GM18868 (cell line): ENCODE measurements around the gene EPAS1.

Experiments
- ATAC-seq: cut with Tn5 transposase; IDR thresholded peaks from one replicate; pipeline ENCODE4 v1.9.1; 2021; ENCODE audit warnings: mild to moderate bottlenecking, moderate library complexity; ENCODE audit not compliant: unreplicated experiment

EPAS1 gene

DNA sequence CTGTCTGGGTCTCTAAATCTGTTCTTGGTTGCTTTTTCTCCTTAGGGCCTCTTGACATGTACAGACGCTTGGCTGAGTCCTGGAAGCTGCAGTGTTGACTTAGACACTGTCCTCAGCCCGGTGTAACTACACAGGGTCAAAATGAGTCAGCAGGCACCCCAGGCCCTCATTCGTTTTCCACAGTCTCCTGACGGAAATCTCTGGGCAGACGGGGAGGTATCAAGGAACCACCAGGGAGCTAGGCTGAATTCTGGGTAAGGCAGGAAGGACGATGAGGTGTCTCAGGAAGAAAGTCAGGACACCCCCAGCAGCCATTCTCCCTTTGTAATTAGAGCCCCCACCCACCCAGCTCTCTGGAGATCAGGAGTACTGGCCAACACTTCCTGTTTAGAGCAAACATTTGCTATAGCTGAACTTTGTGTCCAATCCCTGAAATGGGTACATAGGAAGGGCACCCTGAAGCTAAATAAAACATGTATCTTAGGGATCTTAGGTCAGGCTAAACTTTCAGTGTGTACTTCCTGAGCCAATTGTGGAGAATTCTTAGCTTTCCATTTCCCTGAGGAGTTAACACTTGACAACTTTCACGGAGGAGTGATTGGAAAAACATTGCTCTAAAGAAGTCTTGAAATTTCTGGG, 23.9 kb upstream of the EPAS1 start:
- ATAC-seq, result no peak

DNA sequence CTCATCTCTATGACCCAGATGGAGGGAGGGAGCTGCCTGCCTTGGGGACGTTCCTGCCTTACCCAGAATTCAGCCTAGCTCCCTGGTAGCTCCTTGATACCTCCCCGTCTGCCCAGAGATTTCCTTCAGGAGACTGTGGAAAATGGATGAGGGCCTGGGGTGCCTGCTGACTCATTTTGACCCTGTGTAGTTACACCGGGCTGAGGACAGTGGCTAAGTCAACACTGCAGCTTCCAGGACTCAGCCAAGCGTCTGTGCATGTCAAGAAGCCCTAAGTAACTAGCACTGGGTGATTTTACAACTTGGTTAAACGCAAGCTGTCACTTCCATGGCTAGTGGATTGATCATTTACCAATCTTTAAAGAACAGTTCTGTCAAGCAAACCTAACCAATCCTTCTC, 23.3 kb upstream of the EPAS1 start:
- no peak for ATAC-seq

DNA sequence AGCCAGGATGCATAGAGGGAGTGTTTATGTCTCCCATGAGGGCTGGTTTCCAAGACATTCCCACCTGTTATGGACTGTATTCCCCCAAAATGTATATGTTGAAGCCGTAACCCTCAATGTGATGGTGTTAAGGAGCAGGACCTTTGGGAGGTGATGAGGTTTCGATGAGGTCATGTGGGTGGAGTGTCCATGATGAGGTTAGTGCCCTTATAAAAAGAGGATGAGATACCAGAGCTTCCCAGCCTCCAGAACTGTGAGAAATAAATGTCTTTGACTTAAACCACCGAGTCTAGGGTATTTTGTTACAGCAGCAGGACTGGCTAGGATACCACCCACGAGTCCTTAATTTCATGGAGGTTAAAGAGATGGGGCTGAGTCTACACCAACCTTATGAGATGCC, 22.6 kb upstream of the EPAS1 start:
- ATAC-seq, result no peak

DNA sequence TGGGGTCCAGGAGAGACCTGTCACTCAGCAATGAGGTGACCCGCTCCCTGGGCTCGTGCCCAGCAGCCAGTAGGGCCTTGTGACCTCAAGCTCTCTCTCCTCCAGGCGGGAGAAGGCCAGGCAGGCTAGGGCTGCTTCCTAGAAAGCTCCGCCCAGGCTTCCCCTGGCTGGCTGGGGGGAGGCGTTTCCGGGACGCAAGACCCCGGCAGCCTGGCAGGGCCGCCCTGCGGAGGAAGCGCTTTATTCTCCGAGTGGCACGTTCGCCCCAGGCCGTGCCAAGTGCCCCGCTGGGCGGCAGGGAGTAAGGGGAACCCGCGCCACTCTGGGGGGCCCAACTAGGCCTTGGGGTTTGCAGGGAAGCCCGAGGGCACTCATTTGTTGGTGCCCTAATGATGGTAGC, 21.2 kb upstream of the EPAS1 start:
- ATAC-seq, result no peak

DNA sequence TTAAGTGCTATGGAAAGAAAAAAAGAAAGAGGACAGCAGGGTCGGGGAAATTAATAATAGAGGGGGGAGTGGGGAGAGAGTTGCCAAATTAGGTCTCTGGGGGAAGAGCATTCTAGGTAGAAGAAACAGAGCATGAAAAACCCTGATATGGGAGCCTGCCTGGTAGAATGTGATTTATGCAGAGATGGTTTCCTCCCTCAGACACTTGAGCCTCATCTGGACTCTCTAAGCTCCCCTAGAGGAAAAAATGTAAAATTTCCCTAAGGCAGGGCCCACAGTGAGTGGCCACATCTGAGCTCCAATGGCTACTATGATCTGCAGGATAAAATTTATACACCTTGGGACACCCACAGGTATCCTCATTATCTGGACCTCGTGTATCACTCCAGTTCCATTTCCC, 20.6 kb upstream of the EPAS1 start:
- no peak for ATAC-seq

DNA sequence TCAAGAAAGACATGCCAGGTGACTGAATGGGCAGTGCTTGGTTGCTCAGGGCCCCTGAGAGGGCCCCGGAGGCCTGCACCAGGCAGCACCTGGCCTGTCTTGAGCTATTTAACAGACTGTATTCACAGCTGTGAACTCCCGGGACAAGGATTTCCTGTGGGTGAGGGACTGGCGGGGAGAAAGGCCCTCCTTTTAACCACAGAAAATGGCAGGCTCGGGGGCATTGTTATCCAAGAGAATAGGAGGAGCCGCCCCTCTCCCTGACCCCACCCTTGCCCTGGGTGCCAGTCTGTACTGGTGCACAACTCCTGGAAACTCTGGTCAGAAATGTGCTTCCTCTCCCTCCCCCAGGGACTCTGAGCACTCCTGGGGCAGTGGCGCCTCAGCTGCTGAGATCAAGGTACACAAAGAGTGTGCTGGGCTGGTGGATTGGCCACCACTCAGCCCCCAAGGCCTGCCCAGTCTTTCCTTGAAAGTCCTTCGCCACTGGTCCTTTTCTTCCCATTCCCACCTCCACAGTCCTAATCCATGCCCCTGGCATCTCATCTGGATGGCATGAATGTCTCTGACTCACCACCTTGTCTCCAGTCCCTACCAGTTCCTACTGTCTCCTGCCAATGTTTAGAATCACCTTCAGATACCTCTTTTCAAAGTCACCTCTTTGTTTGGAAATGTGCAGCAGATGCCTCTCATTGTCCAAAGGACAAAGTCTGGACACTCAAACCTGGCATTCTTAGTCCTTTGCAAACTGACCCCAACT, 19.6 kb upstream of the EPAS1 start:
- ATAC-seq, result no peak

DNA sequence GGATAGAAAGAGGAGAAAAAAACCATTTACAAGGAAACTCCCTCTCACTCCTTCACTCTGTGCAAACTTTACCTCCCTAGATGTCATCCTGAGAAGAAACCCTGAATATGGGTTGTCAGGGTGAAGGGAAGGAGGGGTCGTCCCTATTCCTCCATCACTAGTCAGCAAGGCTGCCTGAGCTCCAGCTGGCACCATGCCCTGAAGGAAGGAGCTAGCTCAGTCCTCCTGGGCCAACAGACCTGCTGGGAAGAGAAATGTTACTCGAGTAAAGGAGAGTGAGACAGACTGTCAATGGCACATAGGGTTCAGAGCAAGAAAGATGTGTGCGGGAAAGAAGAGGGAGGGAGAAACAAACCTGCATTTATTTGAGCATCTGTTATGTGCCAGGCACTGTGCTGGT, 18.3 kb upstream of the EPAS1 start:
- ATAC-seq, result no peak

DNA sequence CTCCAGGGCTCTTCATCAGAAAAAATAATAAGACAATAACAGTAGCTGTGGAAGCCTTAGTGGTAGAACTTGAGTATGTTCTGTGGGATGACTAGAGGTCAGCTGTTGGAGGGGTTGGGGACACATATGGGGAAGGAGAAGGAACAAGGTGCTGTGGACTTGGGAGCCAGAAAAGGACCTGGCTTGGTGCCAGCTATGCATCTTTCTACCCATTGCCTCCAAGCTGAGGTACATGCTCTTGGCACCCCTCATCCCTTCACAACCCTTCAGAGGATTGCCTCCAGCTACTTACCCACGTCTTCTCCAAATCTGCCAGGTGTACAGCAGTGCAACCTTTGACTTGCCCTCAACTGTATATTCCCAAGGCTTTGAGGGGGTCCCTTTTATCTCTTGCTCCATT, 15.3 kb upstream of the EPAS1 start:
- ATAC-seq, result no peak

DNA sequence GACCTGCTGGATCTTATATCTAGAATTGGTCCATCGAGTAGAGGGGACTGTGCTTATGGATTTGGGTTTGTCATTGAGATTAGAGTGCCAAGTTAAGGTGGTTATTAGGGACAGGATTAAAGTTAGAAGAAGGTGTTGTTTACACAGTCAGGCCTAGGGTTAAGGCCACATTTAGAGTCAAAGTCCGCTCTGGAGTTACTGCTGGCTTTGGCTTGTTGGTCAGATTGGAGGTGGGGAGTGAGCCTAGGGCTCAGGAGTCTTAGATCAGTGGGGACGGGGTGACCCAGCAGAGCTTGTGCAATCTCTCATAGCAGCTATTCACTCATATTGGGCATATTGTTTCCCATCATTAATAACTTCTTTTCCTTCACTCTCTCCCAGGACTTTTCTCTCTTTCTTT, 13.5 kb upstream of the EPAS1 start:
- ATAC-seq, result no peak

DNA sequence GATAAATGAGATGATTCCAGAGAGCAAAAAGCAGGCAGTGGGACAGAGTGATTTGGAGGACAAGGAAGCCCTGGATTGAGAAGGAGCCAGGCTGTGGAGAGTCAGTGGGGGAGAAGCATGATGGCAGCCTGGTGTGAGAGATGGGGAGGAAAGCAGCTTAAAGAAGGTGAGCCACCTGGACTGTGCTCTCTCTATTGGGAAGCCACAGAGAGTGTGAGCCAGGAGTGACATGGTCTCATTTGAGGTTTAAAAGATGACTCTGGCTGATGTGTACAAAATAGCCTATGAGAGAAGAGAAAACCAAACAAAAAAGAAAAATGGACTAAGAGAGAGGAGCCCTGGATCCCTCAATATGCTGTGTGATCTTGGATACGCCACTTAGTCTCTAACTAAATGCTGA, 12.9 kb upstream of the EPAS1 start:
- no peak for ATAC-seq

DNA sequence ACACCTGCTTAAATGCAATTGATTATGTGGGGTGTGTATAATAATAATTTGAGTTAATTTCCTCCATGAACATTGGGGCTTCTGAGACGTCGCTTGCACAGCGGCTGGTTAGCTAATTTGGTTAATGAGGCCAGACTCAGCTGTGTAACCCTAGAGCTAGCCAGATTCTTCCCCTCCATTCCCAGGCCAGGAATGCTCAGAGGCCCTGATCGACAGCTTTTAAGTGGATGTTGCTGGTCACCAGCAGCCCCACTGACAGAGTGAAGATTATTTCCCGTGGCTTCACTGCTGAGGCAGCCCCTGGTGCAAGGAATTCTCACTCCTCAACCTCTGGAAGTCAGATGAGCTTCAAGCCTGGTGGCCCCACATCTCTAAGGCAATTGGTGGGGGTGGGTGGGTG, 12.4 kb upstream of the EPAS1 start:
- ATAC-seq, result no peak

DNA sequence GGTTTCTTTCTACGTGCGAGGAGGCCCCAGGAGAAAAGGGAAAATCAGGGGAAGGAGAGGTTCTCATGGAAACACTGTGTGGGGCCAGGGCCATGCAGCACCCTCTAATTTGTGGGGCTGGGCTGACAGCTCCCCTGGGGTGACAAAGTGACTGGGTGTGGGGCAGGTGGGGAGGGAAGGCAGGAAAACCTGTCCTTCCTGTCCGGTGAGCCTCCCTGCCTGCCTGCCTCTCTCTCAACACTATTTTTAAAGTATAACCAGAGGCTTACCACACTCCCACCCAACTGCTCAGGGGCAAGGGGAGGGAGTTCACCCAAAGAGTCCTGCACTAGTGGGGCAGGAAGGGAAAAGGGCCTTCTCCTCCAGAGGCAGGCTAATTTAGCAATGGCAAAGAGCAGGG, 10.5 kb upstream of the EPAS1 start:
- ATAC-seq, result no peak

DNA sequence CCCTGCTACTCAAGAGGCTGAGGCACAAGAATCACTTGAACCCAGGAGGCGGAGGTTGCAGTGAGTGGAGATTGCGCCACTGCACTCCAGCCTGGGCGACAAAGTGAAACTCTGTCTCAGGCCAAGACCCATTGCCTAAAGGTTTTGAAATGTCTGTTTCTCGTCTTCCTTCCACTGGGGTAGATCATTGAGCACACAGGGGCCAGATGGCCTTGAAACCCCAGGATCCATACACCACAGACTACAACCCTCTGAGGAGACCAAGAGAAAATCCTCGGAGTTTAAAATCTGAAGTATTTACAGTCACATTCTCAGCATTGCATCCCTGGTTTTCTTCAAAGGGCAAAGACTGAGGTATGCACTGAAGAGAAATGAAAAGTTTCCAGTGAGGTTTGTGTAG, 7.1 kb upstream of the EPAS1 start:
- no peak for ATAC-seq

DNA sequence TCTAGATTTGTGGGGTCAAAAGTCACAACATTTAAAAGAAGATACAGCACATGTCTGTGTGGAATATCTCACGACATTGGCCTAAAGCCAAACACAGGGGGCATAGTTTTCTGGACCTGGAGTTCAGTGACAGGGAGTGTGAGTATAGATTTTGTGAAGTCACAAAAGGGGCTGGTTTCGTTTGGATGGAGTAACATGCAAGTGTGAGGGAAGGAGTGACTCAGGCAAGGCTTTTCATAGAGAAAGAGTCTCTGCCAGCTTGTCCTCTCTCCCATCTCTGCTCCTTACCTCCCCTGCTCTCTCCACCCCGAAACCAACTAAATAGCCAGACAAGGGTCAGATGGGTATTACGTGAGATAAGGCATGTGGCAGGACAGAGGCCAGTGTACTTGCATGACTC, 3.7 kb upstream of the EPAS1 start:
- no peak for ATAC-seq

DNA sequence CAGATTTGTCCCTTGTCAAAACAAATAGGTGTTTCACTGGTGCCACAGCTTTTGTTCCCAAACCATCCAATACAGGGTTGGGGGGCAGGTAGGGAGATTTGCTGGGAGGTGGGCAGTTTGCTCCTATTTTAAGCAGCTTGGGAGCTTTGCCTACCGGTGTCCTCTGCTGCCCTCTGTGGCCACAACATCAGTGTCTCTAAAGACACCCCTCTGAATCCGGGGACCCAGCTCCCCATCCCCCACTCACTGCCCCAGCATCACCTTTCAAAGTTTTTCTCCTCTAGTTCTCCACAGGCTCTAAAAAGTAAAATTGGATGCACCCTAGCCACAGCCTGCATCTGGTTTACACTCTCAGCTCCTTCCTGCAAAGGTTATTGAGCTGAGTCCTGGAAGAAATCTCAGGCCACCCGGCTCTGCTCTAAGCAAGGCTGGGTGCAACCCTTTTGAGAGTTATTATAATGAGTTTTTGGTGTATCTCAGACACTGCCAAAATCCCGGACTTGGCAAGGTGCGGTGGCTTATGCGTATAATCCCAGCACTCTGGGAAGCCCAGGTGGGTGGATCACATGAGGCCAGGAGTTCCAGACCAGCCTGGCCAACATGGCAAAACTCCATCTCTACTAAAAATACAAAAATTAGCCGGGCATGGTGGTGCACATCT, 2.9 kb upstream of the EPAS1 start:
- no peak for ATAC-seq

DNA sequence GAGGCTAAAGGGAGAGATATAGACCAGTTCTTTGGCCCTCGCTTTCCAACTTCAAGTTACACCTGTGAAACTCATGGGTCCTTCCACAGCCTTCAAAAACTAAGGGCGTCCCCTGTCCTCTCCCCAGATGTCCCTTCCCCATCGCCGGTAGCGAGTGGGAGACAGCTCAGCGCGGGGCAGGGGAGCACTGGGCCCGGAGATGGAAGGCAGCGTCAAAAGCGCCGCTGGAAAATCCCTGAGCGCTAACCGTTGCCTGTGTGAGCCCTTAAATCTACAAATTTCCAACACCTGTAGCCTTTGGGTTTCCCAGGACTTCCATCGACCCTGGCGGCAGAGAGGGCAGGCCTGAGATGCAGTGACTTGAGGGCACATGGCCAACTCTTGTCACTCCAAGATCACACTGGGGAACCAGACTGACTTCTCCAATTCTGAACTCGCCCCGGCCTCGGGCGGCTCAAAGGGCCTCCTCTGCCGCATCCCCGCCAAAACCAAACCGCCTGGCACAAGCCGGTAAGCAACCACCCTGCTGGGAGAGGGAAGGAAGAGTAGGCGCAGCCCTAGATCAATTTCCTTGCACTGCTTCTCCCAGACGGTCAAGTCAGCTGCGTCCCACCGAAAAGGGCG, 879 bp upstream of the EPAS1 start:
- ATAC-seq, result no peak

DNA sequence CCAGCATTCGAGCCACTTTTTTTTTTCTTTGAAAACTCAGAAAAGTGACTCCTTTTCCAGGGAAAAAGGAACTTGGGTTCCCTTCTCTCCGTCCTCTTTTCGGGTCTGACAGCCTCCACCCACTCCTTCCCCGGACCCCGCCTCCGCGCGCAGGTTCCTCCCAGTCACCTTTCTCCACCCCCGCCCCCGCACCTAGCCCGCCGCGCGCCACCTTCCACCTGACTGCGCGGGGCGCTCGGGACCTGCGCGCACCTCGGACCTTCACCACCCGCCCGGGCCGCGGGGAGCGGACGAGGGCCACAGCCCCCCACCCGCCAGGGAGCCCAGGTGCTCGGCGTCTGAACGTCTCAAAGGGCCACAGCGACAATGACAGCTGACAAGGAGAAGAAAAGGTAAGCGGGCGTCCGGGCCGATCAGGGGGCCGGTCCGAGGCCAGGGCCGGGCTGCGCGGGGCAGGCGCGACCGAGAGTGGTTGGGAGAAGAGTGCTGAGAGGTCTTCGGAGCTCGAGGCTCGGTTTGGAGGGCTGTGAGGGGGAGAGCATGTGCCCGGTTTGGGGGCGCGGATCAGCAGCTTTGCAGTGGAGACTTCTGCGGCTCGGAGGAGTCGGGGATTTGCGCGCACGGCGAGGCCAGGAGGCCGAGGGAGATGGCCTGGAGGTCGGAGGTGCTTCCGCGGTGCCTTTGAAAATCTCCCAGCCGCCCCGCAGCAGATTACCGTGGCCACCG, 502 bp downstream of the EPAS1 start:
- peak; percentile 29 for ATAC-seq

DNA sequence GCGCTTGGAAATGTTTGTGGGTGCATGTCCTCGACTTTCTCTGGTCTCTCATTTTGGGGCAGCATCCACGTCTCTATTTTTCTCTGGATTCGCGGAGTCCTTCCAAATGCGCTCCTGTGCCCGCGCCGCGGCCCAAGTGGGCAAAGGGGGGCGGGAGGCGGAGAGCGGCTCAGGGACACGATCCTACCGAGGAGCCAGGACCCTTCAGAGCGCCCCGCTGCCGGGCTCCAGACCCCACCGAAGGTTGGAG, 990 bp downstream of the EPAS1 start:
- ATAC-seq, result no peak

DNA sequence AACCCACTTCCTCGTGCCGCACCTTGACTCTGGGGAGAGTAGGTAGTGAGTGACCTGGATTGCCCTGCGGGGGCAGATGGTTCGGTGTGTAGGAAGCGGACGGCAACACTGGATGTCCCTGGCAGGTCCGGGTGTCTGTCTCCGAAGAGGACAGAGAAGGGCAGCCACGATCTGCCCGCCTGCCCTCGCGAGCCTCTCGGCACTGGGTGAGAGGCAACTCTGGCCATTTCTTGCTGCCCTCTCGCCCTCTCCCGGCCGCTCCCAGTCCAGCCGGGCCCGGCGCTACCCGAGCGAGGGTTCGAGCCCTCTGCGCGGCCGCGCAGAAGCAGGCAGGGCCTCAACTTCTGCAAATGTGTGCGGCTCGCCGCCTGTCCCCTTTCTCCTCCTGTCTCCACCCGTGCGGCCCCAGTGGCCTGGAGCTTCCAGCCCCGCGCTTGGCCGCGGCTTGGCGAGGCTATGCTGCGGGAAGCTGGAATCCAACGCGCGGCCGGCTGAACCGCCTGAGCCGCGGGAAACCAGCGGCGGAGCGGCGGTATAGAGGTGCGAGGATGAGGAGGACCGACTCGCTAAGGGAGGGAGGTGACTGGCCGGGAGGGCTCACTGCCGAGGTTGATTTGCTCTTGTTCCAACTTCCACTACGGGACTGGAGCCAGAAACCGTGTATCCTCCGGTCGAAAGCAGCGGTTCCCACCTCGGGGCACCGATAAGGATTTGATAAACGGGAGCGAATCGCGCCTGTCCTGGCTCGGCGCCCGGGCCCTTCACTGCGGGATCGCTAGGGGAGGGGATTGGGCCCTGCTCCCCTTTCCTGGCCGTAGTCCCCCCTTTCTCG, 1.5 kb downstream of the EPAS1 start:
- ATAC-seq, result no peak

DNA sequence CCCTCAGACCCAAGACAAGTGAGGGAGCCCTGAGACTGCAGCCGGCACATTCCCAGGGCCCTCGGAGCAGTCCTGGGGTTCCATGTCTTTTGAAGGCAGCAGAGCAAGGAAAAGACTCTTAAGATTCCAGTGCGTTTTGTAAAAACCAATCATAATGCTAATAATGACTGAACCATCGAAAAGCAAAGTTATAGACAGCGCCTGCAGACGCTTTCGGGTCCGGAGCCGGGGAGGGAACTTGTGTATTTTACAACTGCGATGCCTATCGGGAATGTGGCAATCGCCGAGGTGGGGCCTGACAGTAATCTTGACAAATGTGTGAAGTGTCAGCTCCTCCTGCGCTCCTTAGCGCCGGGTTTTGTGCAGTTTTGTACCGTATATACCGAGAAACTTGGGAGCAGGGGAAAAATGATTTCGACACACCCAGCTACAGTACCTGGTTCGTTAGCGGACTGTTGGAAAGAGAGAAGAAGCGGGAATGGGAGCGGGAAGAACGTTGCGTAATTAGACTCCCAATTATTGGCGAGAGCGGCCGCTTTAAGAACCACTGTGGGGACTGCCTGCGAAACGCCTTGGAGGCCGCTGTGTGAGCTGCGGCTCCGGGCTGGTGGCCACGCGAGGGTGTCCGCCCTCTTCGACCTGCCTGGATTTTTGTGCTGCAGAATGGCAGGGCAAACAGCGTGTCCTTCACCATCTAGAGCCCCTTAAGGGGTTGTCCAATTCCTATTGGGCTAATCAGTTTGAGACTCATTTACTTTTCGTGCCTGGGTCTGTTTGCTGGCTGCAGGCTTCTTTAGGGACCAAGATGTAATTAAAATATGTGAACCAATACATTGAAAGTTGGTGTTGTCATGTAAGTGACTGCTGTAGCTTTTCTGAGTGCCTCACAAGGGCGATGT, 2.4 kb downstream of the EPAS1 start:
- no peak for ATAC-seq
